CD4-positive, alpha-beta memory T cell (primary cell): Measurements from ENCODE around the gene RALGAPA2. TPM values are rescaled to one million over a fixed set of nuclear protein-coding genes. Genes with fewer than 3 reads are reported as not detected.

Source experiments
- CTCF ChIA-PET: fragments of 350-600 bp; sonication (Branson Sonifier 250); formaldehyde crosslinking; loops from one replicate; lab custom pipeline; 2021; ENCODE audit warnings: inconsistent platforms; ENCODE audit not compliant: partially characterized antibody; lab: Charles Lee
- POLR2A ChIA-PET: fragments of 350-600 bp; sonication (Branson Sonifier 250); formaldehyde crosslinking; loops from one replicate; lab custom pipeline; 2021; ENCODE audit not compliant: partially characterized antibody; lab: Charles Lee
- DNase-seq, 5 donors: peaks; one replicate each; pipeline versions ENCODE4 v3.0.0 to v3.0.0-alpha.2; 2020 to 2022; ENCODE audit warnings: mixed read lengths in 1 of 5
- H3K27ac ChIP-seq: one replicate; pipeline ENCODE4 v1.7.0; 2013; ENCODE audit warnings: low read depth, low read length
- H3K27me3 ChIP-seq: 2 replicates; pipeline ENCODE4 v1.7.0; 2013; ENCODE audit warnings: mild to moderate bottlenecking, low read length, moderate library complexity; ENCODE audit not compliant: insufficient read depth
- H3K36me3 ChIP-seq: 2 replicates; pipeline ENCODE4 v1.7.0; 2013; ENCODE audit warnings: mild to moderate bottlenecking, low read length, moderate library complexity; ENCODE audit not compliant: insufficient read depth
- H3K4me1 ChIP-seq: 2 replicates; pipeline ENCODE4 v1.7.0; 2013; ENCODE audit warnings: mild to moderate bottlenecking, low read length, moderate library complexity; ENCODE audit not compliant: insufficient read depth
- H3K4me3 ChIP-seq, 2 donors: one replicate each; pipeline ENCODE4 v1.7.0; 2013; ENCODE audit warnings: low read length in 2 of 2, mild to moderate bottlenecking in 1 of 2
- H3K9me3 ChIP-seq, 2 donors: one replicate each; pipeline ENCODE4 v1.7.0; 2013; ENCODE audit warnings: low read length in 2 of 2, control low read depth in 1 of 2; ENCODE audit not compliant: control insufficient read depth in 1 of 2
- H3K27ac Mint-ChIP-seq, 7 donors: one replicate each; pipeline ENCODE4 v1.8.0; 2020 to 2021; ENCODE audit warnings: mixed read lengths in 7 of 7, mild to moderate bottlenecking in 6 of 7, inconsistent platforms in 3 of 7, moderate library complexity in 3 of 7
- H3K27me3 Mint-ChIP-seq, 2 donors: one replicate each; pipeline ENCODE4 v1.8.0; 2020 to 2021; ENCODE audit warnings: mixed read lengths in 2 of 2
- H3K36me3 Mint-ChIP-seq, 2 donors: one replicate each; pipeline ENCODE4 v1.8.0; 2020 to 2021; ENCODE audit warnings: mixed read lengths in 2 of 2, inconsistent platforms in 1 of 2, mild to moderate bottlenecking in 1 of 2
- H3K4me1 Mint-ChIP-seq, 4 donors: one replicate each; pipeline ENCODE4 v1.8.0; 2020 to 2021; ENCODE audit warnings: mixed read lengths in 4 of 4, mild to moderate bottlenecking in 1 of 4
- H3K4me3 Mint-ChIP-seq, 8 donors: one replicate each; pipeline ENCODE4 v1.8.0; 2020 to 2021; ENCODE audit warnings: mixed read lengths in 8 of 8, mild to moderate bottlenecking in 7 of 8, moderate library complexity in 6 of 8, inconsistent platforms in 3 of 8
- H3K9me3 Mint-ChIP-seq, 8 donors: one replicate each; pipeline ENCODE4 v1.8.0; 2020 to 2021; ENCODE audit warnings: mixed read lengths in 8 of 8, mild to moderate bottlenecking in 5 of 8, inconsistent platforms in 3 of 8, moderate library complexity in 1 of 8
- intact Hi-C: fragments of 100-400 bp; cut with micrococcal nuclease; formaldehyde crosslinking; loops from one replicate; pipeline ENCODE4 v1.15.1; 2023
- polyA plus RNA-seq, 2 donors: library from polyadenylated mRNA; unstranded; fragments of 300-500 nt; fragmentation: Illumina TruSeq; gene quantifications; one replicate each; pipeline ENCODE4 v1.2.3, GENCODE V29; 2021
- total RNA-seq, 2 experiments: library from RNA; stranded (reverse); gene quantifications; one replicate each; pipeline ENCODE4 v1.2.3, GENCODE V29; 2021

Gene RALGAPA2
- total and polyA plus RNA-seq, 4 experiments from 2014 or later, result 1.6 to 36.3 (median 21.5) TPM

- intact Hi-C loops, result no loop called here
- peaks cover 0 to 13% (median 5%) of the 10 kb centered on the region in 4 donors for H3K4me1 Mint-ChIP-seq
- no peak for DNase-seq
- H3K9me3 ChIP-seq, result no peaks in the 10 kb centered on the region
- peaks cover 4% of the 10 kb centered on the region for H3K36me3 ChIP-seq
- no peak overlapping the region for H3K27ac ChIP-seq
- H3K27me3 Mint-ChIP-seq, result no peaks in the 10 kb centered on the region
- H3K4me3 ChIP-seq, result no peak overlapping the region
- H3K27me3 ChIP-seq, result no peaks in the 10 kb centered on the region
- H3K4me1 ChIP-seq, result peaks cover 11% of the 10 kb centered on the region
- no peaks in the 10 kb centered on the region for H3K9me3 Mint-ChIP-seq
- no peak overlapping the region for H3K4me3 Mint-ChIP-seq
- peak overlapping the region in 2 of 7 donors; percentile 4 to 24 for H3K27ac Mint-ChIP-seq
- ChIA-PET POLR2A (no interaction called here), CTCF (interaction anchor here (0.8 to 3.1 kb wide), 3 partner anchors 8 to 256 kb away, joined by 3 to 10 read pairs (median 4); no protein-coding TSS in a partner anchor)
- H3K36me3 Mint-ChIP-seq, result peaks cover 45 to 60% of the 10 kb centered on the region in 2 donors
Observed at GRCh38 chr20:20604357-20604756, 108.1 kb downstream of the RALGAPA2 start.

GRCh38 chr20:20603339-20603990, 109.0 kb downstream of the RALGAPA2 start:
- ChIA-PET POLR2A (no interaction called here), CTCF (interaction anchor here (3.1 kb wide), 1 partner anchor 9 kb away, joined by 10 read pairs; no protein-coding TSS in a partner anchor)
- H3K4me3 Mint-ChIP-seq, result peak overlapping the region in 2 of 8 donors; percentile 3 to 43
- no peak overlapping the region for H3K27ac ChIP-seq
- no peaks in the 10 kb centered on the region for H3K9me3 ChIP-seq
- H3K4me3 ChIP-seq, result no peak overlapping the region
- peaks cover 48 to 57% of the 10 kb centered on the region in 2 donors for H3K36me3 Mint-ChIP-seq
- H3K27me3 ChIP-seq, result no peaks in the 10 kb centered on the region
- peaks cover 4% of the 10 kb centered on the region for H3K36me3 ChIP-seq
- peaks cover 0 to 13% (median 5%) of the 10 kb centered on the region in 4 donors for H3K4me1 Mint-ChIP-seq
- DNase-seq, result peak in 4 of 5 donors; percentile 13 to 35 (median 22)
- H3K27ac Mint-ChIP-seq, result peak overlapping the region in 4 of 7 donors; percentile 13 to 71 (median 38)
- intact Hi-C loops, result no loop called here
- H3K27me3 Mint-ChIP-seq, result no peaks in the 10 kb centered on the region
- no peaks in the 10 kb centered on the region for H3K9me3 Mint-ChIP-seq
- H3K4me1 ChIP-seq, result peaks cover 11% of the 10 kb centered on the region

GRCh38 chr20:20597966-20598365, 114.5 kb downstream of the RALGAPA2 start:
- Mint-ChIP-seq H3K36me3 (peaks cover 31 to 34% of the 10 kb centered on the region in 2 donors), H3K4me1 (peaks cover 0 to 5% (median 1%) of the 10 kb centered on the region in 4 donors), H3K27ac (no peak overlapping the region), H3K27me3 (no peaks in the 10 kb centered on the region), H3K9me3 (no peaks in the 10 kb centered on the region), H3K4me3 (no peak overlapping the region)
- CTCF ChIA-PET, result no interaction called here
- Histone ChIP-seq H3K27me3 (no peaks in the 10 kb centered on the region), H3K4me1 (peaks cover 4% of the 10 kb centered on the region), H3K27ac (no peak overlapping the region), H3K4me3 (no peak overlapping the region), H3K9me3 (no peaks in the 10 kb centered on the region), H3K36me3 (no peaks in the 10 kb centered on the region)
- POLR2A ChIA-PET, result no interaction called here
- DNase-seq, result no peak
- intact Hi-C loops, result no loop called here

- H3K27me3 ChIP-seq, result no peaks in the 10 kb centered on the region
- no peak overlapping the region for H3K27ac Mint-ChIP-seq
- H3K36me3 Mint-ChIP-seq, result peaks cover 28 to 29% of the 10 kb centered on the region in 2 donors
- DNase-seq, result no peak
- no peak overlapping the region for H3K4me3 Mint-ChIP-seq
- H3K4me1 ChIP-seq, result no peaks in the 10 kb centered on the region
- ChIA-PET CTCF (interaction anchor here (1.0 to 2.2 kb wide), 9 partner anchors 10 to 511 kb away, joined by 3 to 10 read pairs (median 3); no protein-coding TSS in a partner anchor), POLR2A (no interaction called here)
- no peaks in the 10 kb centered on the region for H3K9me3 ChIP-seq
- H3K27me3 Mint-ChIP-seq, result no peaks in the 10 kb centered on the region
- peaks cover 0 to 2% (median 0%) of the 10 kb centered on the region in 4 donors for H3K4me1 Mint-ChIP-seq
- no peak overlapping the region for H3K4me3 ChIP-seq
- H3K27ac ChIP-seq, result no peak overlapping the region
- no peaks in the 10 kb centered on the region for H3K9me3 Mint-ChIP-seq
- no peaks in the 10 kb centered on the region for H3K36me3 ChIP-seq
- intact Hi-C loops, result no loop called here
Observed at GRCh38 chr20:20594171-20594530, 118.3 kb downstream of the RALGAPA2 start.

DNA sequence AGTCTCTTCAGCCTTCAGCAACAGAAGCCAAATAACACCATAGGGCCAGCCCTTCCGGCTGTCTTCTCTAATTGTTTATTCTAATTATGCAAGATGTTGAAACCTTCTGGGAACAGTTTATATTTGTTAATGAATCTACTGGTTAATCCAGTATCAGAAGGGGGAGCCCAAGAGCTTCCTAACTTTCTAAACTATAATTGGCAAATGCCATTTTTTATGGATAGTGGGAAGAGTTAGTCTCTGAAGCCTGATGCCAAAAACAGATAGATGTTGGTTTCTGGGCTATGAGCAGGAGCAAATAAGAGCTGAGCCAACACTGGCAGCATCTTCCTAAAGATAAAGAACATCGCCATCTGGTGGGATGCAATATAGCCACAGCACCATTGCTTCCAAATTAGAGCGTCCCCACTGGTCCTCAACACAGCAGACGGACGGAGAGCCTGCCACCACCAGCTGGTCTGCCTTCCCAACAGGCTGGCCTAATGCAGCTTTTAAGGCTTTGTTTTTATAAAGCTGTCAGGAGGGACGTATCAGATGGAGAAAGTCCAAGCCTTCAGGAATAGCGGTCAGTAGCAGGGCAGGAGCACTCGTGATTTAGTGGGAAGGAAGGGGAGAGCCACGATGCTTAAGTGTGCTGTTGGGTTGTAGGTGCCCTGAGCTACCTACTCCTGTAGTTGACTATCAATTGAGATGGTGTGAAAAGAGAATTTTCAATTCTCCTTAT, 118.8 kb downstream of the RALGAPA2 start:
- Histone ChIP-seq H3K27me3 (no peaks in the 10 kb centered on the region), H3K9me3 (no peaks in the 10 kb centered on the region), H3K4me3 (no peak overlapping the region), H3K27ac (no peak overlapping the region), H3K4me1 (no peaks in the 10 kb centered on the region), H3K36me3 (no peaks in the 10 kb centered on the region)
- peak in 1 of 5 donors; percentile 7 for DNase-seq
- Mint-ChIP-seq H3K4me1 (peaks cover 0 to 2% (median 0%) of the 10 kb centered on the region in 4 donors), H3K27me3 (no peaks in the 10 kb centered on the region), H3K27ac (peak overlapping the region in 1 of 7 donors; percentile 8), H3K9me3 (no peaks in the 10 kb centered on the region), H3K36me3 (peaks cover 28 to 32% of the 10 kb centered on the region in 2 donors), H3K4me3 (no peak overlapping the region)
- ChIA-PET CTCF (interaction anchor here (0.7 to 2.2 kb wide), 9 partner anchors 11 to 510 kb away, joined by 3 to 10 read pairs (median 3); no protein-coding TSS in a partner anchor), POLR2A (no interaction called here)
- intact Hi-C loops, result no loop called here

- Mint-ChIP-seq H3K27ac (no peak overlapping the region), H3K4me1 (no peaks in the 10 kb centered on the region), H3K36me3 (peaks cover 74 to 86% of the 10 kb centered on the region in 2 donors), H3K27me3 (no peaks in the 10 kb centered on the region), H3K4me3 (no peak overlapping the region), H3K9me3 (no peaks in the 10 kb centered on the region)
- Histone ChIP-seq H3K9me3 (no peaks in the 10 kb centered on the region), H3K4me3 (no peak overlapping the region), H3K27me3 (no peaks in the 10 kb centered on the region), H3K4me1 (no peaks in the 10 kb centered on the region), H3K36me3 (peaks cover 25% of the 10 kb centered on the region), H3K27ac (no peak overlapping the region)
- ChIA-PET POLR2A (no interaction called here), CTCF (no interaction called here)
- intact Hi-C loops, result no loop called here
- DNase-seq, result no peak
Observed at GRCh38 chr20:20585146-20585545, 127.3 kb downstream of the RALGAPA2 start.

DNA sequence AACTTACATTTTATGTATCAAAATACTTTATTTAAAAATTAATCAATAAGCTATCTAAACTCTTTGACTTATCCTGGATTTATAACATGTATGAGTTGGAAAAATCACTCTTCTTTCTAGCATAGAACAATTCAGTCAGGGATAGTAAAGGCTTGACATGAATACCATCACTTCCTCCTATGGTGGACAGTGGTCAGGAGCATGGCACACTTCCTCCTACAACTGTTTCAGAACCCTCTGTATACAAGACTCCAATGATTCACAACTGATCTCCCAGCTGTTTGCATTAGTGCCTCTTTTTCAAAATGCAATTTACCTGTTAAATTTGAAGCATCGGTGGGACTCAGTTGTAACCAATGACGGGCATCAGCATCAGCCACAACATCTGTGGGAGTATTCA, 129.7 kb downstream of the RALGAPA2 start:
- peaks cover 73 to 76% of the 10 kb centered on the region in 2 donors for H3K36me3 Mint-ChIP-seq
- H3K27me3 Mint-ChIP-seq, result no peaks in the 10 kb centered on the region
- CTCF ChIA-PET, result interaction anchor here (1.0 kb wide), 1 partner anchor 12 kb away, joined by 3 read pairs; no protein-coding TSS in a partner anchor
- no peak overlapping the region for H3K4me3 Mint-ChIP-seq
- intact Hi-C loops, result no loop called here
- no peaks in the 10 kb centered on the region for H3K9me3 Mint-ChIP-seq
- Histone ChIP-seq H3K9me3 (no peaks in the 10 kb centered on the region), H3K4me3 (no peak overlapping the region), H3K27ac (no peak overlapping the region), H3K36me3 (peaks cover 25% of the 10 kb centered on the region), H3K27me3 (no peaks in the 10 kb centered on the region), H3K4me1 (no peaks in the 10 kb centered on the region)
- POLR2A ChIA-PET, result no interaction called here
- no peaks in the 10 kb centered on the region for H3K4me1 Mint-ChIP-seq
- no peak overlapping the region for H3K27ac Mint-ChIP-seq
- no peak for DNase-seq
